HCT116 (cell line): ENCODE data around the gene SLC25A43. TPM values are rescaled to one million over a fixed set of nuclear protein-coding genes. Genes with fewer than 3 reads are reported as not detected.

ENCODE experiments used
- ATAC-seq: fragments of 200-7000 bp; cut with Tn5 transposase; 2 replicates; pipeline ENCODE4 v1.9.1; 2020; ENCODE audit warnings: mild to moderate bottlenecking, moderate library complexity
- BruUV-seq: library from RNA; stranded (reverse); fragments of 400-500 nt; replicated peaks from 2 replicates; lab custom pipeline; 2021; lab: Mats Ljungman, UMichigan
- CTCF ChIA-PET: fragments of 300-600 bp; sonication (Branson Sonifier 250); formaldehyde crosslinking; loops from one replicate; lab custom pipeline; 2021; ENCODE audit warnings: antibody characterized with exemption; lab: Charles Lee
- POLR2A ChIA-PET: fragments of 300-600, 350-600 bp; sonication (Branson Sonifier 250); formaldehyde crosslinking; loops from one replicate; lab custom pipeline; 2021; ENCODE audit warnings: antibody characterized with exemption; lab: Charles Lee
- RAD21 ChIA-PET, 2 experiments: fragments of 300-600 bp; sonication (Branson Sonifier 250); formaldehyde crosslinking; loops; one replicate each; lab custom pipeline; 2023; ENCODE audit warnings: low total read pairs in 2 of 2; ENCODE audit not compliant: uncharacterized antibody in 2 of 2, unreplicated experiment in 2 of 2, low non-redundant PET in 1 of 2; lab: Charles Lee
- DNase-seq: peaks from one replicate; pipeline ENCODE4 v3.0.0-alpha.2; 2010; ENCODE audit warnings: low read depth, low spot score
- H2AFZ ChIP-seq: fragments of 200-600 bp; shearing (Covaris generic), sonication (generic); 2 replicates; pipeline ENCODE4 v1.6.1; 2017; ENCODE audit warnings: low read depth, mixed run types, mixed read lengths, antibody characterized with exemption, low read length; ENCODE audit not compliant: poor library complexity, severe bottlenecking
- H3K27ac ChIP-seq: 2 replicates; pipeline ENCODE4 v1.5.1; 2012; ENCODE audit warnings: low read depth, low read length
- H3K27me3 ChIP-seq: fragments of 200-600 bp; sonication (generic); 2 replicates; pipeline ENCODE4 v1.6.1; 2016; ENCODE audit warnings: mixed run types, low read length, mixed read lengths; ENCODE audit not compliant: insufficient read depth
- H3K36me3 ChIP-seq, 2 experiments: fragments of 200-500 bp in 1 of 2; fragments of 200-600 bp in 1 of 2; sonication (Bioruptor generic) in 1 of 2; sonication (generic) in 1 of 2; 2 replicates each; pipeline versions ENCODE4 v1.5.1 to v1.6.1; 2014 to 2016; ENCODE audit warnings: low read length in 2 of 2, inconsistent platforms in 1 of 2, mixed read lengths in 1 of 2, mixed run types in 1 of 2; ENCODE audit not compliant: insufficient read depth in 2 of 2, control insufficient read depth in 1 of 2
- H3K4me1 ChIP-seq, 2 experiments: fragments of 200-600 bp in 1 of 2; sonication (generic) in 1 of 2; 2 replicates each; pipeline versions ENCODE4 v1.5.1 to v1.6.1; 2012 to 2017; ENCODE audit warnings: low read length in 2 of 2, inconsistent platforms in 1 of 2, mild to moderate bottlenecking in 1 of 2, mixed read lengths in 1 of 2, mixed run types in 1 of 2, moderate library complexity in 1 of 2; ENCODE audit not compliant: insufficient read depth in 2 of 2, control insufficient read depth in 1 of 2
- H3K4me2 ChIP-seq: fragments of 200-600 bp; sonication (generic); 2 replicates; pipeline ENCODE4 v1.6.1; 2017; ENCODE audit warnings: mixed run types, low read length, mixed read lengths
- H3K4me3 ChIP-seq, 2 experiments: fragments of 200-600 bp in 1 of 2; sonication (generic) in 1 of 2; replicated peaks in 1 of 2; 2 replicates each; pipeline ENCODE4 v1.5.1; 2011 to 2016; ENCODE audit warnings: low read length in 2 of 2, control low read depth in 1 of 2, low read depth in 1 of 2, mild to moderate bottlenecking in 1 of 2, mixed read lengths in 1 of 2, mixed run types in 1 of 2
- H3K79me2 ChIP-seq: fragments of 200-600 bp; sonication (generic); 2 replicates; pipeline ENCODE4 v1.6.1; 2017; ENCODE audit warnings: mild to moderate bottlenecking, mixed run types, low read length, moderate library complexity, mixed read lengths; ENCODE audit not compliant: insufficient read depth
- H3K9ac ChIP-seq: fragments of 200-600 bp; sonication (generic); 2 replicates; pipeline ENCODE4 v1.6.1; 2016; ENCODE audit warnings: low read length, mixed read lengths
- H3K9me2 ChIP-seq: fragments of 200-600 bp; sonication (generic), shearing (Covaris generic); 2 replicates; pipeline ENCODE4 v1.6.1; 2017; ENCODE audit warnings: mixed run types, mild to moderate bottlenecking, moderate library complexity; ENCODE audit not compliant: insufficient read depth
- H3K9me3 ChIP-seq, 2 experiments: fragments of 200-500 bp in 1 of 2; fragments of 200-600 bp in 1 of 2; sonication (Bioruptor generic) in 1 of 2; sonication (generic) in 1 of 2; 2 replicates each; pipeline ENCODE4 v1.6.1; 2014 to 2017; ENCODE audit warnings: low read length in 2 of 2, mixed read lengths in 2 of 2, inconsistent platforms in 1 of 2, low read depth in 1 of 2, mild to moderate bottlenecking in 1 of 2, mixed run types in 1 of 2, moderate library complexity in 1 of 2; ENCODE audit not compliant: control insufficient read depth in 1 of 2, insufficient read depth in 1 of 2
- H4K20me1 ChIP-seq: fragments of 200-600 bp; sonication (generic), shearing (Covaris generic); 2 replicates; pipeline ENCODE4 v1.6.1; 2017; ENCODE audit warnings: mixed run types, mild to moderate bottlenecking, moderate library complexity; ENCODE audit not compliant: insufficient read depth
- EZH2 ChIP-seq: fragments of 200-600 bp; sonication (generic); IDR thresholded peaks from 2 replicates; pipeline ENCODE4 v1.6.1; 2017; ENCODE audit warnings: antibody characterized with exemption, mixed run types
- FOSL1 ChIP-seq: IDR thresholded peaks from 2 replicates; pipeline ENCODE4 v1.6.1; 2012; ENCODE audit warnings: low read depth
- MAX ChIP-seq: IDR thresholded peaks from 2 replicates; pipeline ENCODE4 v1.6.1; 2012
- POLR2A ChIP-seq: IDR thresholded peaks from 2 replicates; pipeline ENCODE4 v1.7.0; 2011; ENCODE audit warnings: borderline replicate concordance; ENCODE audit not compliant: insufficient read depth, insufficient read length; ENCODE audit errors: extremely low read depth
- POLR2AphosphoS5 ChIP-seq: IDR thresholded peaks from 2 replicates; pipeline ENCODE4 v1.6.1; 2011; ENCODE audit warnings: mild to moderate bottlenecking, low read depth, low read length, moderate library complexity
- REST ChIP-seq: IDR thresholded peaks from 2 replicates; pipeline ENCODE4 v1.6.1; 2012; ENCODE audit warnings: low read depth
- SP1 ChIP-seq: IDR thresholded peaks from 2 replicates; pipeline ENCODE4 v1.6.1; 2012; ENCODE audit warnings: low read depth
- TCF7L2 ChIP-seq: IDR thresholded peaks from 2 replicates; pipeline ENCODE4 v1.7.0; 2011; ENCODE audit warnings: borderline replicate concordance, inconsistent platforms; ENCODE audit not compliant: insufficient read depth, insufficient read length; ENCODE audit errors: extremely low read depth
- YY1 ChIP-seq: IDR thresholded peaks from 2 replicates; pipeline ENCODE4 v1.6.1; 2011; ENCODE audit warnings: low read length, low read depth, moderate library complexity, mild to moderate bottlenecking; ENCODE audit not compliant: insufficient replicate concordance; ENCODE audit errors: extremely low read depth
- ZBTB33 ChIP-seq: IDR thresholded peaks from 2 replicates; pipeline ENCODE4 v1.6.1; 2011; ENCODE audit warnings: mild to moderate bottlenecking, low read length, moderate library complexity; ENCODE audit not compliant: insufficient replicate concordance; ENCODE audit errors: extremely low read depth
- ZNF274 ChIP-seq: fragments of 200-500 bp; sonication (Bioruptor generic); IDR thresholded peaks from 2 replicates; pipeline ENCODE4 v1.6.1; 2014; ENCODE audit warnings: mild to moderate bottlenecking, low read depth, low read length, inconsistent platforms
- intact Hi-C: fragments of 100-400 bp; cut with micrococcal nuclease; formaldehyde crosslinking; loops from 2 replicates; pipeline ENCODE4 v1.10.0; 2022
- total RNA-seq: library from RNA; stranded (reverse); gene quantifications from one replicate; pipeline ENCODE4 v1.2.1, GENCODE V29; 2021; ENCODE audit not compliant: unreplicated experiment

The SLC25A43 gene
- total RNA-seq, 1 experiment from 2014 or later = 14.1 TPM

- H3K4me3 ChIP-seq = no peak overlapping the region
- no peak for ATAC-seq
Measured at GRCh38 chrX:119479845-119480244, 80.7 kb downstream of the SLC25A43 start.

More at GRCh38 chrX:119479845-119480244, 80.7 kb downstream of the SLC25A43 start:
- ChIA-PET POLR2A (interaction anchor here (1.5 kb wide), 1 partner anchor 12 kb away, joined by 5 read pairs; the partner anchor contains the start of gene SLC25A5), CTCF (no interaction called here), RAD21 (no interaction called here)
- H3K79me2 ChIP-seq = no peaks in the 10 kb centered on the region
- H3K4me2 ChIP-seq = no peak overlapping the region
- H3K4me1 ChIP-seq = peaks cover 0 to 30% of the 10 kb centered on the region in 2 experiments; a peak in 3 of 4 replicates
- no peaks in the 10 kb centered on the region for H4K20me1 ChIP-seq
- no peaks in the 10 kb centered on the region for H3K36me3 ChIP-seq
- H3K9me3 ChIP-seq = no peaks in the 10 kb centered on the region
- intact Hi-C loops = no loop called here
- no peak overlapping the region for H3K9ac ChIP-seq
- no peak for TF ChIP-seq POLR2AphosphoS5
- no peak for TF ChIP-seq MAX
- no peak for TF ChIP-seq REST
- no peak for TF ChIP-seq SP1
- no peak for TF ChIP-seq TCF7L2
- TF ChIP-seq ZBTB33 = no peak
- TF ChIP-seq EZH2 = no peak
- no peak for TF ChIP-seq FOSL1
- TF ChIP-seq YY1 = no peak
- no peak for TF ChIP-seq ZNF274
- TF ChIP-seq POLR2A = no peak
- no peak overlapping the region for H2AFZ ChIP-seq
- H3K27me3 ChIP-seq = no peaks in the 10 kb centered on the region
- no peaks in the 10 kb centered on the region for H3K9me2 ChIP-seq
- no peak overlapping the region for H3K27ac ChIP-seq
- BruUV-seq = no TSS peak
- no peak for DNase-seq
